A549 (cell line): ENCODE data around the gene C14orf132. TPM values are rescaled to one million over a fixed set of nuclear protein-coding genes. Genes with fewer than 3 reads are reported as not detected.

Experiments
- ATAC-seq, 2 experiments: fragments of 200-7000 bp in 1 of 2; fragments of >200 bp in 1 of 2; cut with Nextera tagmentation in 1 of 2; cut with Tn5 transposase in 1 of 2; 3 replicates each; pipeline versions ENCODE4 v1.8.0 to v1.9.1; 2018 to 2020; ENCODE audit warnings: mild to moderate bottlenecking in 1 of 2, moderate library complexity in 1 of 2
- CTCF ChIA-PET: fragments of 300-600 bp; sonication (Branson Sonifier 250); formaldehyde crosslinking; extraction: SDS; loops from one replicate; lab custom pipeline; 2021; ENCODE audit warnings: antibody characterized with exemption, inconsistent platforms; lab: Yijun Ruan, JAX
- POLR2A ChIA-PET: fragments of 350-600 bp; formaldehyde crosslinking; extraction: SDS; loops from one replicate; lab custom pipeline; 2021; ENCODE audit warnings: antibody characterized with exemption, inconsistent platforms; lab: Yijun Ruan, JAX
- DNase-seq, 2 experiments: peaks; one replicate each; pipeline versions ENCODE4 v3.0.0 to v3.0.0-alpha.2; 2011 to 2016; ENCODE audit warnings: low read depth in 1 of 2, low spot score in 1 of 2
- FAIRE-seq: peaks from 2 replicates; lab custom pipeline; 2011; peaks lifted over from hg19 to GRCh38; lab: Jason Lieb, UNC
- H3K27ac ChIP-seq, 2 experiments: fragments of >200 bp; sonication (Bioruptor Twin); formaldehyde crosslinking; 3 replicates each; pipeline ENCODE4 v1.5.1; 2016 to 2017
- H3K4me1 ChIP-seq: fragments of >200 bp; sonication (Bioruptor Twin); formaldehyde crosslinking; 3 replicates; pipeline ENCODE4 v1.6.1; 2016
- H3K4me2 ChIP-seq: fragments of >200 bp; sonication (Bioruptor Twin); formaldehyde crosslinking; 3 replicates; pipeline ENCODE4 v1.6.1; 2016
- H3K4me3 ChIP-seq: fragments of >200 bp; sonication (Bioruptor Twin); formaldehyde crosslinking; 3 replicates; pipeline ENCODE4 v1.5.1; 2016
- H3K9me3 ChIP-seq: fragments of >200 bp; sonication (Bioruptor Twin); formaldehyde crosslinking; 3 replicates; pipeline ENCODE4 v1.6.1; 2016
- BHLHE40 ChIP-seq: IDR thresholded peaks from 2 replicates; pipeline ENCODE4 v1.6.1; 2012; ENCODE audit warnings: low read depth, low read length, inconsistent platforms
- CBX2 ChIP-seq: fragments of 200-600 bp; sonication (generic); IDR thresholded peaks from 2 replicates; pipeline ENCODE4 v1.6.1; 2016; ENCODE audit warnings: low read depth, mild to moderate bottlenecking, borderline replicate concordance
- CHD2 ChIP-seq: fragments of 150-350 bp; IDR thresholded peaks from 2 replicates; pipeline ENCODE4 v1.6.1; 2014; ENCODE audit warnings: low read length; ENCODE audit not compliant: partially characterized antibody
- CHD4 ChIP-seq: fragments of 200-600 bp; sonication (generic); IDR thresholded peaks from 2 replicates; pipeline ENCODE4 v1.6.1; 2016; ENCODE audit warnings: antibody characterized with exemption, mild to moderate bottlenecking, borderline replicate concordance
- EHF ChIP-seq: fragments of 250-450 bp; sonication (Bioruptor Pico); IDR thresholded peaks from 2 replicates; pipeline ENCODE4 v1.5.0; 2020; ENCODE audit warnings: mild to moderate bottlenecking
- EHMT2 ChIP-seq: fragments of 200-600 bp; sonication (generic); IDR thresholded peaks from 2 replicates; pipeline ENCODE4 v1.6.1; 2016; ENCODE audit warnings: antibody characterized with exemption, low read depth, mild to moderate bottlenecking, moderate library complexity
- FOSL2 ChIP-seq, 2 experiments: fragments of 450-650 bp in 1 of 2; fragments of >200 bp in 1 of 2; sonication (Bioruptor Twin) in 1 of 2; formaldehyde crosslinking; IDR thresholded peaks; 2 replicates each; pipeline versions ENCODE4 v1.5.0 to v1.6.1; 2016 to 2020; ENCODE audit warnings: mild to moderate bottlenecking in 1 of 2, moderate library complexity in 1 of 2
- GATA3 ChIP-seq: IDR thresholded peaks from 2 replicates; pipeline ENCODE4 v1.6.1; 2012; ENCODE audit warnings: borderline replicate concordance
- HEYL ChIP-seq: fragments of 250-450 bp; sonication (Bioruptor Pico); IDR thresholded peaks from 2 replicates; pipeline ENCODE4 v1.8.0; 2021; ENCODE audit warnings: mild to moderate bottlenecking, moderate library complexity
- HOXB5 ChIP-seq: fragments of 250-450 bp; sonication (Bioruptor Pico); IDR thresholded peaks from 2 replicates; pipeline ENCODE4 v1.5.0; 2020; ENCODE audit warnings: mild to moderate bottlenecking, moderate library complexity
- JUN ChIP-seq, 2 experiments: fragments of >200 bp; sonication (Bioruptor Twin); formaldehyde crosslinking; IDR thresholded peaks; 2 replicates in 1 of 2; 3 replicates in 1 of 2; pipeline ENCODE4 v1.6.1; 2016 to 2017
- JUNB ChIP-seq: fragments of >200 bp; sonication (Bioruptor Twin); formaldehyde crosslinking; IDR thresholded peaks from 2 replicates; pipeline ENCODE4 v1.6.1; 2016
- KDM5A ChIP-seq: fragments of 200-600 bp; sonication (generic); IDR thresholded peaks from 2 replicates; pipeline ENCODE4 v1.6.1; 2016; ENCODE audit warnings: antibody characterized with exemption, mild to moderate bottlenecking
- MAFK ChIP-seq: fragments of 450-650 bp; IDR thresholded peaks from 2 replicates; pipeline ENCODE4 v1.6.1; 2014; ENCODE audit not compliant: partially characterized antibody
- NR3C1 ChIP-seq: fragments of >200 bp; sonication (Bioruptor Twin); formaldehyde crosslinking; IDR thresholded peaks from 3 replicates; pipeline ENCODE4 v1.6.1; 2017
- PHF8 ChIP-seq: fragments of 200-600 bp; sonication (generic); IDR thresholded peaks from 2 replicates; pipeline ENCODE4 v1.6.1; 2016; ENCODE audit warnings: low read depth, mild to moderate bottlenecking, antibody characterized with exemption, moderate library complexity, borderline replicate concordance
- POLR2A ChIP-seq: IDR thresholded peaks from 2 replicates; pipeline ENCODE4 v1.6.1; 2012; ENCODE audit warnings: mild to moderate bottlenecking, low read length
- POLR2AphosphoS2 ChIP-seq: conservative IDR thresholded peaks from 2 replicates; pipeline ENCODE4 v1.6.1; 2012; ENCODE audit warnings: low read length, improper control_type of control experiment, inconsistent platforms
- RAD21 ChIP-seq, 2 experiments: fragments of >200 bp in 1 of 2; sonication (Bioruptor Twin) in 1 of 2; formaldehyde crosslinking in 1 of 2; IDR thresholded peaks in 1 of 2; conservative IDR thresholded peaks in 1 of 2; 2 replicates in 1 of 2; 3 replicates in 1 of 2; pipeline ENCODE4 v1.6.1; 2012 to 2018; ENCODE audit warnings: inconsistent platforms in 1 of 2
- RARB ChIP-seq: fragments of 250-450 bp; sonication (Bioruptor Pico); IDR thresholded peaks from 2 replicates; pipeline ENCODE4 v1.8.0; 2021; ENCODE audit warnings: mild to moderate bottlenecking, moderate library complexity
- RNF2 ChIP-seq: fragments of 200-600 bp; sonication (generic); IDR thresholded peaks from 2 replicates; pipeline ENCODE4 v1.6.1; 2016; ENCODE audit warnings: low read depth, mild to moderate bottlenecking, antibody characterized with exemption, moderate library complexity, borderline replicate concordance
- SREBF2 ChIP-seq: fragments of 450-650 bp; IDR thresholded peaks from 2 replicates; pipeline ENCODE4 v1.6.1; 2014; ENCODE audit warnings: mild to moderate bottlenecking, moderate library complexity
- TFCP2L1 ChIP-seq: fragments of 250-450 bp; sonication (Bioruptor Pico); IDR thresholded peaks from 2 replicates; pipeline ENCODE4 v1.5.0; 2021; ENCODE audit warnings: mild to moderate bottlenecking
- TP53 ChIP-seq: fragments of 250-450 bp; sonication (Bioruptor Pico); IDR thresholded peaks from 2 replicates; pipeline ENCODE4 v1.5.0; 2021; ENCODE audit warnings: mild to moderate bottlenecking, moderate library complexity
- ZNF302 ChIP-seq: fragments of 250-450 bp; sonication (Bioruptor Pico); IDR thresholded peaks from 2 replicates; pipeline ENCODE4 v1.9.0; 2021; ENCODE audit warnings: inconsistent platforms, mild to moderate bottlenecking, moderate library complexity
- ZSCAN20 ChIP-seq: fragments of 250-450 bp; sonication (Bioruptor Pico); IDR thresholded peaks from 2 replicates; pipeline ENCODE4 v1.8.0; 2022; ENCODE audit warnings: mild to moderate bottlenecking, moderate library complexity
- WGBS: methylation state at CpG from one replicate; pipeline ENCODE4 v1.1.6; 2017; ENCODE audit errors: missing lambda C conversion rate; 5-methylcytosine and 5-hydroxymethylcytosine counted together
- polyA plus RNA-seq, 4 experiments: library from polyadenylated mRNA; depleted of rRNA in 3 of 4; stranded (reverse); fragments of >200 nt; fragmentation: RNase III in 1 of 4; extraction: RNeasy Plus Mini Kit Qiagen cat#74134 plus additional on column Dnase treatment in 1 of 4; gene quantifications; 2 replicates in 3 of 4; 3 replicates in 1 of 4; pipeline ENCODE4 v1.2.3, GENCODE V29; 2011 to 2017
- TF ChIP-seq, protein P1 (sequence below): fragments of 450-650 bp; IDR thresholded peaks from 2 replicates; pipeline ENCODE4 v1.6.1; 2014; ENCODE audit warnings: antibody characterized with exemption
- TF ChIP-seq, protein P2 (sequence below): IDR thresholded peaks from 2 replicates; pipeline ENCODE4 v1.6.1; 2012; ENCODE audit warnings: low read depth, borderline replicate concordance
- TF ChIP-seq, protein P3 (sequence below): fragments of >200 bp; sonication (Bioruptor Twin); formaldehyde crosslinking; IDR thresholded peaks from 3 replicates; pipeline ENCODE4 v1.6.1; 2016
- TF ChIP-seq, protein P4 (sequence below): IDR thresholded peaks from 2 replicates; pipeline ENCODE4 v1.6.1; 2012

C14orf132 gene
- polyA plus RNA-seq, 2 of the 4 experiments (the other 2 are of a cell fraction), result 4.6 to 8.5 TPM

DNA sequence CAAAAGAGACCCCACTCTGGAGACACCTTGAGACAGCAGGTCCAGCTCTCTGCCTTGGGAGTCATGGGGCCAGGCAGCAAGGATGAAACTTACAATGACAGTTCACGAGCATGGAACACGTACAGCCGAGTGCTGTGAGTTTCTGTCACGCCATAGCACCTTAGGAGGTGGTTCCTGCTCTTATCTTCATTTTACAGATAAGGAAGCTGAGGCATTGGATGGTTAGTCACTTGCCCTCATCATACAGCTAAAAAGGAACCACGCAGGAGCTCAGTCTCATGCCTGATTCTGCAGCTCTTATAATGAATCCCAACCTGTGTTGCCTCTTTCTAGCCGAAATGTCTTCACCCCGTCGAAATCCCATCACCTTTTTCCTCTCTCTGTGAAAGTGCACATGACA, 39.9 kb downstream of the C14orf132 start:
- no peak for FAIRE-seq
- ChIA-PET POLR2A (no interaction called here), CTCF (interaction anchor here (2.1 kb wide), 1 partner anchor 19 kb away, joined by 7 read pairs; no protein-coding TSS in a partner anchor)
- H3K9me3 ChIP-seq, result no peaks in the 10 kb centered on the region
- 77% methylated on average over 8 of the region's 8 CpGs for WGBS
- H3K27ac ChIP-seq, result no peak overlapping the region
- no peak overlapping the region for H3K4me2 ChIP-seq
- DNase-seq, result no peak
- H3K4me3 ChIP-seq, result no peak overlapping the region
- TF ChIP-seq KDM5A, result no peak
- TF ChIP-seq JUNB, result no peak
- TF ChIP-seq, protein P1, sequence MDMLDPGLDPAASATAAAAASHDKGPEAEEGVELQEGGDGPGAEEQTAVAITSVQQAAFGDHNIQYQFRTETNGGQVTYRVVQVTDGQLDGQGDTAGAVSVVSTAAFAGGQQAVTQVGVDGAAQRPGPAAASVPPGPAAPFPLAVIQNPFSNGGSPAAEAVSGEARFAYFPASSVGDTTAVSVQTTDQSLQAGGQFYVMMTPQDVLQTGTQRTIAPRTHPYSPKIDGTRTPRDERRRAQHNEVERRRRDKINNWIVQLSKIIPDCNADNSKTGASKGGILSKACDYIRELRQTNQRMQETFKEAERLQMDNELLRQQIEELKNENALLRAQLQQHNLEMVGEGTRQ, result no peak
- TF ChIP-seq, all 56 proteins: peak for 0
- peaks cover 7% of the 10 kb centered on the region; the same call in 2 of the 3 replicates for H3K4me1 ChIP-seq
- ATAC-seq, result no peak

DNA sequence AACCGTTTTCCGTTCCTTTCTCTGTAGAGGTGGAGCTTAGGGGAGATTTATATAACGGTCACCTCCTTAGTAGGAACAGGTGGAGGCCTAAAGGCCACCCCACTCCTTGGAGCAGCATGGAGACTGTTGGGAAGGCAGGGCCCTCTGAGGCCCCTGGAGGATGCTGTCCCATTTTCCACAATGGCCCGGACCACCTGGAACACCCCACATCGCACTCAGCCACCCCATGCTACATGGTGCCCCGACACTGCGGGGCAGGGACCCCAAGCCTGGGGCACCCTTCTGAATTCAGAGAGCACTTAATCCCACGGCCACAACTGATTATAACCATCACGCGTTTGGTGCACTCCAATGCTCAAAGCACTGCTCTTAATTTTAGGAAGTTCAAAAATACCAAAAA, 41.4 kb downstream of the C14orf132 start:
- Histone ChIP-seq H3K9me3 (no peaks in the 10 kb centered on the region), H3K27ac (no peak overlapping the region), H3K4me3 (no peak overlapping the region), H3K4me2 (no peak overlapping the region), H3K4me1 (peaks cover 11% of the 10 kb centered on the region)
- ChIA-PET CTCF (no interaction called here), POLR2A (no interaction called here)
- FAIRE-seq (no peak), ATAC-seq (no peak), DNase-seq (no peak)
- WGBS, result 75% methylated on average over 10 of the region's 10 CpGs
- no peak for TF ChIP-seq TFCP2L1 (CRISPR knock-in tag)
- no peak for TF ChIP-seq RNF2
- TF ChIP-seq, protein P2, sequence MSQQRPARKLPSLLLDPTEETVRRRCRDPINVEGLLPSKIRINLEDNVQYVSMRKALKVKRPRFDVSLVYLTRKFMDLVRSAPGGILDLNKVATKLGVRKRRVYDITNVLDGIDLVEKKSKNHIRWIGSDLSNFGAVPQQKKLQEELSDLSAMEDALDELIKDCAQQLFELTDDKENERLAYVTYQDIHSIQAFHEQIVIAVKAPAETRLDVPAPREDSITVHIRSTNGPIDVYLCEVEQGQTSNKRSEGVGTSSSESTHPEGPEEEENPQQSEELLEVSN, result no peak
- TF ChIP-seq RAD21 (conservative IDR thresholded peaks at IDR 0.05 in 1 of 2, IDR thresholded peaks at IDR 0.05 in 1 of 2), result no peak
- TF ChIP-seq, protein P3, sequence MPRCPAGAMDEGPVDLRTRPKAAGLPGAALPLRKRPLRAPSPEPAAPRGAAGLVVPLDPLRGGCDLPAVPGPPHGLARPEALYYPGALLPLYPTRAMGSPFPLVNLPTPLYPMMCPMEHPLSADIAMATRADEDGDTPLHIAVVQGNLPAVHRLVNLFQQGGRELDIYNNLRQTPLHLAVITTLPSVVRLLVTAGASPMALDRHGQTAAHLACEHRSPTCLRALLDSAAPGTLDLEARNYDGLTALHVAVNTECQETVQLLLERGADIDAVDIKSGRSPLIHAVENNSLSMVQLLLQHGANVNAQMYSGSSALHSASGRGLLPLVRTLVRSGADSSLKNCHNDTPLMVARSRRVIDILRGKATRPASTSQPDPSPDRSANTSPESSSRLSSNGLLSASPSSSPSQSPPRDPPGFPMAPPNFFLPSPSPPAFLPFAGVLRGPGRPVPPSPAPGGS, result no peak
- no peak for TF ChIP-seq ZNF302 (CRISPR knock-in tag)
- no peak for TF ChIP-seq HEYL
- TF ChIP-seq POLR2A, result no peak
- TF ChIP-seq ZSCAN20 (CRISPR knock-in tag), result no peak
- no peak for TF ChIP-seq HOXB5 (CRISPR knock-in tag)
- no peak for TF ChIP-seq SREBF2
- TF ChIP-seq POLR2AphosphoS2, result no peak
- no peak for TF ChIP-seq CHD4
- TF ChIP-seq CHD2, result no peak
- no peak for TF ChIP-seq PHF8
- TF ChIP-seq GATA3, result no peak
- TF ChIP-seq MAFK, result no peak
- no peak for TF ChIP-seq TP53 (CRISPR knock-in tag)
- no peak for TF ChIP-seq CBX2

DNA sequence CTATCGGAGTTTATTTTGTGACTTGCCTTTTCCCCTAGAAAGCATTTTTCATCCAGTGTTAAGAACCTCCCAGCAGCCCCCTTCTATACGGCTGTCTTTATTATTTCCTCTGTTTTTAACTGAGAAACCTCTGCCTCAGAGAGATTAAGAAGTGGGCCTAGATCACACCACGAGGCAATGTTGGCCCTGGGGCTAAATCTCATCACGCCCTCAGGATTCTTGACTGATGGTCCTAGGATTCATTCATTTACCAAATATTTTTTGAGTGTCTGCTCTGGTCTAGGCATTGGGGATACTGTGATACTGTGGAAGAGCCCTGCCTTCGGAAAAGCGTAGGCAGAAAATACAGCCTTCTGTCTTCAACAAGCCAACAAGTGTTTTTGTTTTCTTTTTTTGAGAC, 42.1 kb downstream of the C14orf132 start:
- CTCF ChIA-PET, result interaction anchor here (1.3 to 2.0 kb wide), 2 partner anchors 83 to 194 kb away, joined by 3 to 7 read pairs; no protein-coding TSS in a partner anchor
- DNase-seq, result no peak
- TF ChIP-seq HEYL (no peak), RARB (CRISPR knock-in tag) (no peak), EHMT2 (no peak), NR3C1 (no peak), JUN (IDR thresholded peaks at IDR 0.05) (no peak), HOXB5 (CRISPR knock-in tag) (no peak), CBX2 (no peak), RAD21 (conservative IDR thresholded peaks at IDR 0.05 in 1 of 2, IDR thresholded peaks at IDR 0.05 in 1 of 2) (no peak), RNF2 (no peak), EHF (CRISPR knock-in tag) (no peak), FOSL2 (IDR thresholded peaks at IDR 0.05) (no peak), FOSL2 (CRISPR knock-in tag; IDR thresholded peaks at IDR 0.05) (no peak), BHLHE40 (no peak)
- TF ChIP-seq, protein P4, sequence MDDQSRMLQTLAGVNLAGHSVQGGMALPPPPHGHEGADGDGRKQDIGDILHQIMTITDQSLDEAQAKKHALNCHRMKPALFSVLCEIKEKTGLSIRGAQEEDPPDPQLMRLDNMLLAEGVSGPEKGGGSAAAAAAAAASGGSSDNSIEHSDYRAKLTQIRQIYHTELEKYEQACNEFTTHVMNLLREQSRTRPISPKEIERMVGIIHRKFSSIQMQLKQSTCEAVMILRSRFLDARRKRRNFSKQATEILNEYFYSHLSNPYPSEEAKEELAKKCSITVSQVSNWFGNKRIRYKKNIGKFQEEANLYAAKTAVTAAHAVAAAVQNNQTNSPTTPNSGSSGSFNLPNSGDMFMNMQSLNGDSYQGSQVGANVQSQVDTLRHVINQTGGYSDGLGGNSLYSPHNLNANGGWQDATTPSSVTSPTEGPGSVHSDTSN, result no peak
- 78% methylated on average over 6 of the region's 6 CpGs for WGBS
- Histone ChIP-seq H3K4me1 (peaks cover 18% of the 10 kb centered on the region), H3K4me3 (no peak overlapping the region), H3K9me3 (no peaks in the 10 kb centered on the region), H3K4me2 (no peak overlapping the region), H3K27ac (no peak overlapping the region)
- POLR2A ChIA-PET, result no interaction called here
- ATAC-seq, result no peak
- FAIRE-seq, result no peak
